ENCODE results near the gene HSP90AB1.

Gene HSP90AB1

GRCh38 chr6:44269178-44269920 is 22.4 kb downstream of the HSP90AB1 start:
- no peak for DNase-seq

- DNase-seq, result no peak
Measured at GRCh38 chr6:44269921-44270525, 23.1 kb downstream of the HSP90AB1 start, which contains the start of gene TMEM151B. TSS of gene TMEM151B (plus strand) at chr6:44270450. CDS start at chr6:44270743, 293 bp downstream.

- no peak for DNase-seq
Measured at GRCh38 chr6:44270526-44271405, 23.9 kb downstream of the HSP90AB1 start.

- DNase-seq, result no peak
Measured at GRCh38 chr6:44271406-44271723, 24.5 kb downstream of the HSP90AB1 start.

DNA sequence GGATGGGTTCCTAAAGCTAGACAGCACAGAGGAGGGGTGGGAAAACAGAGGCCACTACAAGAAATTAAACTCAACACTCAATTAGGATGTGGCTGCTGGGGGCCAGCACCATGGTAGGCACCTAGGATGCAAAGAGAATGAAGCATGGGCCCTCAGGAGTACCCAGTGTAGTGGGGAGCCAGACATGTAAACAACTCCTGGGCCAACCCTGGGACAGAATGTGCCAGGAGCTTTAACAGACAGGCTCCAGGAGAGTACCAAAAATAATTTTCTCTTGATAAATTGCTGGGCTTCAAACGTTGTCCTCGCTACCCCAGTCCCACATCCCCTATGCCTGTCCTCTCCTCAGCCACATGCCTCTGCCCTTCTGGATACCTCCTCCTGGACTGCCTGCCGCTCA is 25.0 kb downstream of the HSP90AB1 start:
- no peak for DNase-seq

DNA sequence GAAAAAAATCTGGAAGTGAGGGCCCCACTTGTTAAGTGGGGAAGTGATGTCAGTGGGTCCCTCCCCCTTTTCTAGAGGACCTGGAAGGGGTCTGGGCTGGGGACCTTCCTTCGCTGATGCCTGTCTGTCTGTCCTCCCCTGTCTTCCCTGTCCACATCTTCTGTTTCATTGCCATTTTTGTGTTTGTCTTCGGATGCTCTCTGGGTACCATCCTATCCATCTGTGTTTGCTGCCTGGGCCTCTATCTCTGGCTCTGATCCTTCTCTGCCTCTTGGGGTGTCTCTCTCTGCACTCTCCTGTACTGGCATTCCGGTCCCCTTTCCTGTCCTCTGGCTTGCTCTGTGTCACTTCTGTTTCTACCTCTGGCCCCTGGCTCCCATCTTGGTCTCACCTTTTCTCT is 25.6 kb downstream of the HSP90AB1 start:
- DNase-seq, result no peak

DNA sequence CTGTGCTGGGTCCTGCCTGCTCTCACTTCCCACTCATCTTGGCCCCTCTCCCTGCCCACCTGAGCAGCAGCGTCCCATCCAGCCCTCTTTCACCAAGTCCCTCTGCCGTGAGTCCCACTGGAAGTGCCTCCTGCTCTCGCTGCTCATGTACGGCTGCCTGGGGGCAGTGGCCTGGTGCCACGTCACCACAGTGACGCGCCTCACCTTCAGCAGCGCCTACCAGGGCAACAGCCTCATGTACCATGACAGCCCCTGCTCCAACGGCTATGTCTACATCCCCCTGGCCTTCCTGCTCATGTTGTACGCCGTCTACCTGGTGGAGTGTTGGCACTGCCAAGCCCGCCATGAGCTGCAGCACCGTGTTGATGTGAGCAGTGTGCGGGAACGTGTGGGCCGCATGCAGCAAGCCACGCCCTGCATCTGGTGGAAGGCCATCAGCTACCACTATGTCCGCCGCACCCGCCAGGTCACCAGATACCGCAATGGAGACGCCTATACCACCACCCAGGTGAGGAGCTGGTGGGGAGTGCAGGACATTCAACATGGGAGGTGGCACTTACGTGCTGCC is 26.2 kb downstream of the HSP90AB1 start:
- DNase-seq, result no peak

DNA sequence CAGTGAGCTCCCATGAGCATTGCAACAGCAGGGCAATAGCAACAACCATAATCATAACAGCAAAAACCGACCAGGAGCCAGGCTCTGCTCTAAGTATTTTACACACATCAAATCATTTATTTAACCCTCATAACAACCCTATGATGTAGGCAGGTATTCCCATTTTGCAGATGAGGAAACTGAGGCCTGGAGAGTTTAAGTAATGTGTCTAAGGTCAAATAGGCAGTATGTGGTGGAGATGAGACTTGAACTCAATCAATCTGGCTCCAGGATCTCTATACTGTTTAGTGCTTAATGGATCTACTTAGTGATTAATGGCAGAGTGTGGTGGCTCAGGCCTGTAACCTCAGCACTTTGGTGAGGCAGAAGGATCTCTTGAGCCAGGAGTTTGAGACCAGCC is 26.7 kb downstream of the HSP90AB1 start:
- no peak for DNase-seq

DNA sequence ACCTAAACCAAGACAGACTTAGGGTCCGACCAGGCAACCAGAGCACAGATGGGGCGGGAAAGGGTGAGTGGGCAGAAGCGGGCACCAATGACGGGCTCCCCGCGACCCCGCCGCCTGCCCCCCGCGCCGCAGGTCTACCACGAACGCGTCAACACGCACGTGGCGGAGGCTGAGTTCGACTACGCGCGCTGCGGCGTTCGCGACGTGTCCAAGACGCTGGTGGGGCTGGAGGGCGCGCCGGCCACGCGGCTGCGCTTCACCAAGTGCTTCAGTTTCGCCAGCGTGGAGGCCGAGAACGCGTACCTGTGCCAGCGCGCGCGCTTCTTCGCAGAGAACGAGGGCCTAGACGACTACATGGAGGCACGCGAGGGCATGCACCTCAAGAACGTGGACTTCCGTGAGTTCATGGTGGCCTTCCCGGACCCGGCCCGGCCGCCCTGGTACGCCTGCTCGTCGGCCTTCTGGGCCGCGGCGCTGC is 28.4 kb downstream of the HSP90AB1 start:
- no peak for DNase-seq

DNA sequence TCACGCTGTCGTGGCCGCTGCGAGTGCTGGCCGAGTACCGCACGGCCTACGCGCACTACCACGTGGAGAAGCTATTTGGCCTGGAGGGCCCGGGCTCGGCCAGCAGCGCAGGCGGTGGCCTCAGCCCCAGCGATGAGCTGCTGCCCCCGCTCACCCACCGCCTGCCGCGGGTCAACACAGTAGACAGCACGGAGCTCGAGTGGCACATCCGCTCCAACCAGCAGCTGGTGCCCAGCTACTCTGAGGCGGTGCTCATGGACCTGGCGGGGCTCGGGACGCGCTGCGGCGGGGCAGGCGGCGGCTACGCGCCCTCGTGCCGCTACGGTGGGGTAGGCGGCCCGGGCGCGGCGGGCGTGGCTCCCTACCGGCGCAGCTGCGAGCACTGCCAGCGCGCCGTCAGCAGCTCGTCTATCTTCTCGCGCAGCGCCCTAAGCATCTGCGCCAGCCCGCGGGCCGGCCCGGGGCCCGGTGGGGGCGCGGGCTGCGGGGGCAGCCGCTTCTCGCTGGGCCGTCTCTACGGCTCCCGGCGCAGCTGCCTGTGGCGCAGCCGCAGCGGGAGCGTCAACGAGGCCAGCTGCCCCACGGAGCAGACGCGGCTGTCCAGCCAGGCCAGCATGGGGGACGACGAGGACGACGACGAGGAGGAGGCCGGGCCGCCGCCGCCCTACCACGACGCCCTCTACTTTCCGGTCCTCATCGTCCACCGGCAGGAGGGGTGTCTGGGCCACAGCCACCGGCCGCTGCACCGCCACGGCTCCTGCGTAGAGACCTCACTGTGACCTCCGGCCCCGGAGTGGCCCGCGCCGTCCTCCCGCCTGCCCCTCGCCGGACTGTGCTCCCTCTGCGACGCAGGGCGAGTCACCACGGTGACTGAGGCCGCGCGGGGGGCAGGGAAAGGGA is 29.1 kb downstream of the HSP90AB1 start:
- no peak for DNase-seq

DNA sequence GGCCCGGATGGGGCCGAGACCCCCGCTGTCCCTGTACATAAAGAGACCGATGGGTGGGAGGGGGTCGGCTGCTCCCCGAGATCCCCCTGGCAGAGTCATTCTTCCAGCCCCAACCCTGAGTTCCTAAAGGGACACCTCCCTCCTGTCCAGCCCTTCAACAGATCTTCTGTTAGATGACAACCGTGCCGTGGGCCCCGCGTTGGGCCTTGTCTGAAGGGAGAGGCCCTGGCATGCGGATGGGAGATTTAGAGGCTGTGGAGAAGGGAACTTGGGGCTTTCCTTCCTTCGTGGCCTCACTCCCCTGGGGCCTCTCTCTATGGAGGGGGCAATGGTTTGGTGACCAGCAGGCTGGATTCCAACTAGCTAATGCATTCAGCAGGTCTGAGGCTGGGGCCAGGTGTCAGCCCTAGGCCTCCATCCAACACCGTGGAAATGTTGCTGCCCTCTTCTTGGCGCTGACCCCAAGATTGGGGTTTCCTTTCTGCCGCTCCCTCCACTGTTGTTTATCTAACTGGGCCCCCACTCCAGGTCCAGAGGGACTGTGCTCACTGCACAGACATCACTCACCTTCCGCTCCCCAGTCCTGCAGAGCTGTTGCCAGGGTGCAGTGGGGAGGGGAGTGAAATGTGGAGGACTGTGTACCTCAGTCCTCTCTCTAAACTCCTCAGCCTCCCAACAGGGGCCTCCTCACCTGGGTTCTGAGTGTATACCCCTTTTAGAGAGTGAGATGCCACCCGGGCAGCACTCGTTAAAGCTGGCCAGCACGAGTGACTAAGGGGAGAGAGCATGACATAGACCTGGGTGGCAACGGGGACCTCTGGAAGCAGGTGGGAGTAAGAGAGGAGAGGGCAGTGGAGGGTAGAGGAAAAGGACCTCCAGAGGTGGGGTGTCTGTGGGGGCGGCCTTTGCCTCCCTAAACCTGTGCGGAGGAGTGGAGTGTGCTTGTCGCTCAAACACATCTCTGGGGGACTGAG is 30.1 kb downstream of the HSP90AB1 start:
- no peak for DNase-seq

DNA sequence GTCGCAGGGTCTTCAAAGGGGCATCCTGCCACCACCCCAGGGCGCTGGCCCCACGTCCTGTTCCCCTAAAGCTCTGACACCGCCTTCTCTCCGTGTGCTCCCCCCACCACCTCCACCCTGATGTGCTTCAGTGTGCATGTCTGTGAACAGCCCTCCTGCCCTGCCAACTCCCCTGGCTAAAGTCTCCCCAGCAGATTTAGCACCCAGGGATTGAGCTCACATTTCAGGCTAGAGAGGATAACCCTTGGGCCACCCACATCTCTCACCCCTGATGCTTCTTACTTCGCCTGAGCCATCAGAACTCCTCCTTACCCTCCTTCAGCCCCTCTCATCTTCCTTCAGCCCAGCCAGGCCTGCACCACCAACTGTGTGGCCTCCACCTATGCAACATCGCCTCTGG is 30.9 kb downstream of the HSP90AB1 start:
- DNase-seq, result no peak

DNA sequence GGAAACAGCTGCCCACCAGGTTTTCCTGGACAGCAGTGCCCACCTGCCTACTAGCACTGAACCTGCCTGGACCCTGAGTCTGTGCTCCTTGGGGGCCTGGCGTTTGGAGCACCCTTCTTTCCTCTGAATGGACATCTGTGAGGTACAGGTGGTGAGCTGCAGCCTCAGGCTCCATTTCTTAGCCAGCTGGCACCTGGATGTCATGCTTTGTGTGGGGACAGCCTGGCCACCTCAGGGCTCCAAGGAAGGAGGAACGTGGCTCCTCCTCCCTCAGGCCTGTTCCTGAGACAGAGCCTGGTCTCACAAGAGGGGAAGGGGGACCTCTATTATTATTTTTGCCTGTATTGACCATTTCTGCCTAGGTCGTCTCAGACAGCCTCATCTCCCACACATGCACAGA is 31.4 kb downstream of the HSP90AB1 start:
- no peak for DNase-seq

- peak; percentile 14 for DNase-seq
Measured at GRCh38 chr6:44278774-44279697, 32.1 kb downstream of the HSP90AB1 start.

DNA sequence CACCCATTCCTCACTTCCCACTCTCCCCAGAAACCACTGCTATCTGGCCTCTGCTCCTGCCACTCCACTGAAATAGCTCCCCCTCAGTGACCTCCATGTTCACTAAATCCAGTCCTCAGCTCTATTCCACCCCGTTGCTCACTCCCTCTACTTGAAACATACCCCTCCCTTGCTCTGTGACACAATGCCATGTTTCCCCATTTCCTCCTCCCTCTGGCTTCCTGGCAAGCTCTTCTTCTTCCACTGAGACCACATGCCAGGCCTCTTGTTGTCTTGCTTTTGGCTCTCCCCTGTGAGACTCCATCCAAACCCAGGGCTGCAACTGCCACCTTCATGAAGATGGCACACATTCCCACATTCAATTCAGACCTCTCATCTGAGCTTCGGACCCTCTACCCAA is 37.2 kb downstream of the HSP90AB1 start:
- no peak for DNase-seq

- DNase-seq, result no peak
Measured at GRCh38 chr6:44284867-44285266, 38.0 kb downstream of the HSP90AB1 start.

DNA sequence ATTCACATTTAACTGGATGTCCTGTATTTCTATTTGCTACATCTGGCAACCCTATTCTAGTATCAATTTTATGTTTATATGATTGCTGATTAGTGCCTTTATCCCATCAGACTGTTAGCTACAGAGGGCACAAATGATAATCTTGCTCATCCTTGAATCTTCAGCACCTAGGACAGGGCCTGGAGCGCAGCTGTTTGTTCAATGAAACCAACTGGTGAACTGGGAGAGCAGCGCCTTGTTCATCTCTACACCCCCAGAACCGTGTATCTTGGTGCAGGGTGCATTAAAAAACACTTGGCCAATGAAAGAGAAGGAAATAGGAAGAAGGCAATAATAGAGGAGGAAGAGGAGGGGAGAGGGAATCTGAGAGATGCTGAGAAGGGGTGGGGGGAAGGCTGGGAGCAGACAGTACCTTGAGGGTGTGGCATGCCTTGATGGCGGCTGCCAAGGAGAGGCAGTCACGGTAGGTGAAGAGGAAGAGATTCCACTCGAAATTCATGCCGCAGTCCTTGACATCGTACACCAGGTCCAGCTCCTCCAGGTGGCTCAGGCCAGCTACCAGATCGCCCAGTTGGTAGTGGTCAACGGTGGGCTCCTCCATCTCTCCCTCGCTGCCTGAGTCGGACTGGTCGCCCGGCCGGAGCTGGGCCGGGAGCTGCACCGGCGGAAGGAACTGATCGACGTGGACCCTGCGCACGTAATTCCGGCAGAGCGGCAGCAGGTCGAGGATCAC is 38.8 kb downstream of the HSP90AB1 start:
- peak; percentile 18 for DNase-seq

- no peak for DNase-seq
Measured at GRCh38 chr6:44286285-44286565, 39.3 kb downstream of the HSP90AB1 start.

- no peak for DNase-seq
Measured at GRCh38 chr6:44286747-44287146, 39.8 kb downstream of the HSP90AB1 start.

All from fibroblast of skin of scalp (primary cell).